Lower leg skin (tissue), 3 donors: ENCODE measurements around the gene DHDH.

ENCODE experiments used
- POLR2A ChIP-seq, 2 donors: fragments of 450-650 bp; IDR thresholded peaks; one replicate each; pipeline ENCODE4 v1.6.1; 2016 to 2017; ENCODE audit warnings: antibody characterized with exemption in 2 of 2, mild to moderate bottlenecking in 1 of 2, moderate library complexity in 1 of 2
- TF ChIP-seq, protein P1 (sequence below), 3 donors: fragments of 450-650 bp; IDR thresholded peaks; one replicate each; pipeline ENCODE4 v1.5.1; 2016; ENCODE audit warnings: antibody characterized with exemption in 3 of 3, mild to moderate bottlenecking in 3 of 3, moderate library complexity in 2 of 3

DNA sequence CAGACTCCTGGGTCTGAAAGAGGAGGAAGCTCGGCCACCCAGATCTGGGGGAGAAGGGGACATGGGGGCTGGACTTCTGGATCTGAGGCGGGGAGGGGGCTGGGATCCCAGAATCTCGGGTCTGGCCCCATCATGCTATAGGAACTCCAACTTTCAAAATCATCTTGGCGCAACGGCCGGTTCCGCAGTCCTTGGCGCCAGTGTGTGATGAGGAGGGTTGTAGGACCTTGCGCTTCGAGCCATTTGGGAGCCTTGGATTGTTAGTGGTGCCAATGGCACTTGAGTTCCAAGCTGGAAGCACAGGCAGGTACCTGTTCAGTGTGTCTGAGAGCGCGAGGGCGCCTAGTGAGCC is 60.5 kb downstream of the DHDH start:
- TF ChIP-seq, protein P1, sequence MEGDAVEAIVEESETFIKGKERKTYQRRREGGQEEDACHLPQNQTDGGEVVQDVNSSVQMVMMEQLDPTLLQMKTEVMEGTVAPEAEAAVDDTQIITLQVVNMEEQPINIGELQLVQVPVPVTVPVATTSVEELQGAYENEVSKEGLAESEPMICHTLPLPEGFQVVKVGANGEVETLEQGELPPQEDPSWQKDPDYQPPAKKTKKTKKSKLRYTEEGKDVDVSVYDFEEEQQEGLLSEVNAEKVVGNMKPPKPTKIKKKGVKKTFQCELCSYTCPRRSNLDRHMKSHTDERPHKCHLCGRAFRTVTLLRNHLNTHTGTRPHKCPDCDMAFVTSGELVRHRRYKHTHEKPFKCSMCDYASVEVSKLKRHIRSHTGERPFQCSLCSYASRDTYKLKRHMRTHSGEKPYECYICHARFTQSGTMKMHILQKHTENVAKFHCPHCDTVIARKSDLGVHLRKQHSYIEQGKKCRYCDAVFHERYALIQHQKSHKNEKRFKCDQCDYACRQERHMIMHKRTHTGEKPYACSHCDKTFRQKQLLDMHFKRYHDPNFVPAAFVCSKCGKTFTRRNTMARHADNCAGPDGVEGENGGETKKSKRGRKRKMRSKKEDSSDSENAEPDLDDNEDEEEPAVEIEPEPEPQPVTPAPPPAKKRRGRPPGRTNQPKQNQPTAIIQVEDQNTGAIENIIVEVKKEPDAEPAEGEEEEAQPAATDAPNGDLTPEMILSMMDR (IDR thresholded peaks at IDR 0.05) = no peak
- no peak for TF ChIP-seq POLR2A (IDR thresholded peaks at IDR 0.05)
